Loucy (cell line): Measurements from ENCODE around the gene ATAD2B.

Experiments used
- H2AFZ ChIP-seq: fragments of 200-600 bp; sonication (generic); 2 replicates; pipeline ENCODE4 v1.6.0; 2016; ENCODE audit warnings: antibody characterized with exemption, mild to moderate bottlenecking, low read length, moderate library complexity
- H3F3A ChIP-seq: fragments of 200-600 bp; 2 replicates; pipeline ENCODE4 v1.6.0; 2016; ENCODE audit warnings: antibody characterized with exemption, low read depth, mild to moderate bottlenecking
- H3K27me3 ChIP-seq: fragments of 200-600 bp; sonication (generic); 2 replicates; pipeline ENCODE4 v1.6.1; 2014; ENCODE audit warnings: low read length, mild to moderate bottlenecking; ENCODE audit not compliant: insufficient read depth, poor library complexity, severe bottlenecking
- H3K36me3 ChIP-seq: fragments of 200-600 bp; sonication (generic); 2 replicates; pipeline ENCODE4 v1.6.1; 2016; ENCODE audit warnings: low read length; ENCODE audit not compliant: insufficient read depth
- H3K4me1 ChIP-seq: fragments of 200-600 bp; sonication (generic); 2 replicates; pipeline ENCODE4 v1.5.1; 2014; ENCODE audit warnings: low read length, mild to moderate bottlenecking; ENCODE audit not compliant: insufficient read depth, poor library complexity, severe bottlenecking
- H3K4me2 ChIP-seq: fragments of 200-600 bp; sonication (generic); 2 replicates; pipeline ENCODE4 v1.6.0; 2014; ENCODE audit warnings: antibody characterized with exemption, low read length, low read depth, mild to moderate bottlenecking; ENCODE audit not compliant: poor library complexity, severe bottlenecking
- H3K4me3 ChIP-seq: fragments of 200-600 bp; sonication (generic); 2 replicates; pipeline ENCODE4 v1.5.1; 2014; ENCODE audit warnings: low read length, mild to moderate bottlenecking, mixed read lengths; ENCODE audit not compliant: poor library complexity, severe bottlenecking
- H3K79me2 ChIP-seq: fragments of 200-600 bp; sonication (generic); 2 replicates; pipeline ENCODE4 v1.6.1; 2014; ENCODE audit warnings: low read length; ENCODE audit not compliant: insufficient read depth
- H3K9ac ChIP-seq: fragments of 200-600 bp; sonication (generic); 2 replicates; pipeline ENCODE4 v1.6.0; 2014; ENCODE audit warnings: mild to moderate bottlenecking, low read depth, low read length, moderate library complexity; ENCODE audit not compliant: poor library complexity, severe bottlenecking
- H3K9me2 ChIP-seq: fragments of 200-600 bp; sonication (generic); replicated peaks from 2 replicates; pipeline ENCODE4 v1.6.1; 2016; ENCODE audit warnings: low read depth, low read length, mixed read lengths
- H3K9me3 ChIP-seq: fragments of 200-600 bp; sonication (generic); 2 replicates; pipeline ENCODE4 v1.6.1; 2014; ENCODE audit warnings: mild to moderate bottlenecking, antibody characterized with exemption, low read length, low read depth; ENCODE audit not compliant: insufficient read depth
- H4K20me1 ChIP-seq: fragments of 200-600 bp; sonication (generic); 2 replicates; pipeline ENCODE4 v1.6.0; 2014; ENCODE audit warnings: antibody characterized with exemption, low read length, mild to moderate bottlenecking; ENCODE audit not compliant: insufficient read depth, poor library complexity, severe bottlenecking
- EZH2phosphoT487 ChIP-seq: fragments of 200-600 bp; IDR thresholded peaks from 2 replicates; pipeline ENCODE4 v1.6.1; 2018; ENCODE audit warnings: antibody characterized with exemption, mild to moderate bottlenecking, moderate library complexity, borderline replicate concordance
- TF ChIP-seq, protein P1 (sequence below): fragments of 200-600 bp; sonication (generic); conservative IDR thresholded peaks from 2 replicates; pipeline ENCODE4 v1.5.1; 2014; ENCODE audit warnings: mild to moderate bottlenecking, antibody characterized with exemption, low read length

ATAD2B gene

DNA sequence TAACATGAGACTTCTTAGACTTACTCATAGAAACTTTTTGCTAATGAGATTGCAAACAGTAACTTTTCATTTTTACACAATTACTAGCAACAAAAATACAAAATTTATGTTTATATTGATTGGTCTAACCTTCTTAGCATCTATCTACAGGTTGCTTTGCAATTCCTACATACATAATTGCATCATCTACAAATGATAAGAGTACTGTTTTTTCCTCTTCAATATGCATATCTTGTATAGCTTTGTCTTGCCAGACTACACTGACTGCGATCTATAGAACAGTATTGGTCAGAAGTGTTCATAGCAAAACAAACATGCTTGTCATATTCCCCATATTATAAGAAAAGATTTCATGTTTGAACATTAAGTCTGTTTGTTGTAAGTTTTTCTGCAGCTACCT is 87.9 kb downstream of the ATAD2B start:
- Histone ChIP-seq H3K36me3 (peaks cover 35% of the 10 kb centered on the region; the same call in 1 of the 2 replicates), H3F3A (no peaks in the 10 kb centered on the region), H3K4me2 (no peak overlapping the region), H3K4me1 (no peaks in the 10 kb centered on the region), H3K4me3 (no peak overlapping the region), H3K9me3 (peaks cover 5% of the 10 kb centered on the region; the same call in 1 of the 2 replicates), H2AFZ (no peak overlapping the region), H3K79me2 (no peaks in the 10 kb centered on the region), H3K9ac (no peak overlapping the region), H3K9me2 (no peaks in the 10 kb centered on the region), H3K27me3 (no peaks in the 10 kb centered on the region), H4K20me1 (no peaks in the 10 kb centered on the region)
- TF ChIP-seq EZH2phosphoT487 = no peak
- TF ChIP-seq, protein P1, sequence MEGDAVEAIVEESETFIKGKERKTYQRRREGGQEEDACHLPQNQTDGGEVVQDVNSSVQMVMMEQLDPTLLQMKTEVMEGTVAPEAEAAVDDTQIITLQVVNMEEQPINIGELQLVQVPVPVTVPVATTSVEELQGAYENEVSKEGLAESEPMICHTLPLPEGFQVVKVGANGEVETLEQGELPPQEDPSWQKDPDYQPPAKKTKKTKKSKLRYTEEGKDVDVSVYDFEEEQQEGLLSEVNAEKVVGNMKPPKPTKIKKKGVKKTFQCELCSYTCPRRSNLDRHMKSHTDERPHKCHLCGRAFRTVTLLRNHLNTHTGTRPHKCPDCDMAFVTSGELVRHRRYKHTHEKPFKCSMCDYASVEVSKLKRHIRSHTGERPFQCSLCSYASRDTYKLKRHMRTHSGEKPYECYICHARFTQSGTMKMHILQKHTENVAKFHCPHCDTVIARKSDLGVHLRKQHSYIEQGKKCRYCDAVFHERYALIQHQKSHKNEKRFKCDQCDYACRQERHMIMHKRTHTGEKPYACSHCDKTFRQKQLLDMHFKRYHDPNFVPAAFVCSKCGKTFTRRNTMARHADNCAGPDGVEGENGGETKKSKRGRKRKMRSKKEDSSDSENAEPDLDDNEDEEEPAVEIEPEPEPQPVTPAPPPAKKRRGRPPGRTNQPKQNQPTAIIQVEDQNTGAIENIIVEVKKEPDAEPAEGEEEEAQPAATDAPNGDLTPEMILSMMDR = no peak

DNA sequence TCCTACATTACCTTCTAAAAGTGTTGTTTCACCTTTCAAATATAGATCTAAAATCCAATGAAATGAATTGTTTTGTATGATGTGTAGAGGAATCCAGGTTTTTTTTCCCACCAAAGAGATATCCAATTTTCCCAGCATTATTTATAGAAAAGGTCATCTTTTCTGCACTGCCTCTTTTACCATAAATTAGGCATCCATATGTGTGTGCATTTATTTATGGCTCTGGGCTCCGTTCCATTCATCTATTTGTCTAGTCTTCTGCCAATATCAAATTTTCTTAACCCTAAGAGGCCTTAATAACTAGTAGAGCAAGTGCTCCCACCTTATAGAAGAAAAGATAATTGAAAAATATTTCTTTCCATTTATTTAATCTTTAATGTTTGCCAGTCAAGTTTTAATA is 88.3 kb downstream of the ATAD2B start:
- H3K9ac ChIP-seq = no peak overlapping the region
- H3K9me2 ChIP-seq = no peaks in the 10 kb centered on the region
- H4K20me1 ChIP-seq = no peaks in the 10 kb centered on the region
- no peak overlapping the region for H3K4me2 ChIP-seq
- no peaks in the 10 kb centered on the region for H3F3A ChIP-seq
- H3K9me3 ChIP-seq = peaks cover 5% of the 10 kb centered on the region; the same call in 1 of the 2 replicates
- no peaks in the 10 kb centered on the region for H3K79me2 ChIP-seq
- H3K4me1 ChIP-seq = no peaks in the 10 kb centered on the region
- H3K27me3 ChIP-seq = no peaks in the 10 kb centered on the region
- no peak overlapping the region for H2AFZ ChIP-seq
- no peak for TF ChIP-seq EZH2phosphoT487
- TF ChIP-seq, protein P1 = no peak
- no peak overlapping the region for H3K4me3 ChIP-seq
- peaks cover 35% of the 10 kb centered on the region; the same call in 1 of the 2 replicates for H3K36me3 ChIP-seq

DNA sequence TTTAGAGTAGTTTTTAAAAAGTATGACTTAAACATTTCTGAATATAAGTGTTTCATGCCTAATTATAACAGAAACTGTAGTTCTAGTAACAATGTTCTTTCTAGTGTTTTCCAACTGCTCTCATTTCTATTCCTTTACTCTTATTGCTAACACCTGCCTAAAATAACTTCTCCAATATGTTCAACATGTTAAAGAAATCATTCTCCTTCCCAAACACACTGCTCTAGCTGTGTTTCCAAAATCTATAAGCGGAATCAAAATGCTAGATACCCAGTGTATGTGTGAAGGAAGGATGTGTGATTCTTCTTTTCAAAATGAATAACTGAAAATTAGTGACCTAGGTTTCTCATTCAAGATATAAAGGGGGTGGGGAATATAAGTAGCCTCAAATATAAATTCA is 89.1 kb downstream of the ATAD2B start:
- no peaks in the 10 kb centered on the region for H4K20me1 ChIP-seq
- peaks cover 35% of the 10 kb centered on the region; the same call in 1 of the 2 replicates for H3K36me3 ChIP-seq
- no peak overlapping the region for H3K4me2 ChIP-seq
- no peak overlapping the region for H3K9ac ChIP-seq
- no peak for TF ChIP-seq EZH2phosphoT487
- TF ChIP-seq, protein P1 = no peak
- H3K4me1 ChIP-seq = no peaks in the 10 kb centered on the region
- no peaks in the 10 kb centered on the region for H3K9me2 ChIP-seq
- H3K27me3 ChIP-seq = no peaks in the 10 kb centered on the region
- H2AFZ ChIP-seq = no peak overlapping the region
- H3K4me3 ChIP-seq = no peak overlapping the region
- H3F3A ChIP-seq = no peaks in the 10 kb centered on the region
- peaks cover 5% of the 10 kb centered on the region; the same call in 1 of the 2 replicates for H3K9me3 ChIP-seq
- no peaks in the 10 kb centered on the region for H3K79me2 ChIP-seq
